Measurements from ENCODE around the gene LAMTOR1.

LAMTOR1 gene

GRCh38 chr11:72119198-72119597 lies 16.1 kb upstream of the LAMTOR1 start:
- TF ChIP-seq YY1 (IDR thresholded peaks at IDR 0.05; ENCODE audit: insufficient read depth, insufficient read length) (no peak), SUZ12 (IDR thresholded peaks at IDR 0.05; ENCODE audit: extremely low read depth, insufficient read depth, insufficient read length) (no peak), ZNF274 (IDR thresholded peaks at IDR 0.05; ENCODE audit: low read depth, low read length) (no peak)
- H3K9me3 ChIP-seq (ENCODE audit: insufficient read depth, low read length): peaks cover 6% of the 10 kb centered on the region; the same call in 1 of the 2 replicates
- no peak overlapping the region for H3K9ac ChIP-seq (ENCODE audit: insufficient read length, low read depth)
- H3K4me1 ChIP-seq (ENCODE audit: insufficient read depth, insufficient read length): no peaks in the 10 kb centered on the region
- H3K27me3 ChIP-seq (ENCODE audit: insufficient read depth, insufficient read length): no peaks in the 10 kb centered on the region
- no peak for DNase-seq (ENCODE audit: low read depth, low spot score)
- no peak overlapping the region for H3K4me3 ChIP-seq (ENCODE audit: insufficient read length, low read depth)
- H3K36me3 ChIP-seq (ENCODE audit: insufficient read depth, insufficient read length, low read length): no peaks in the 10 kb centered on the region

- H3K27me3 ChIP-seq (ENCODE audit: insufficient read depth, insufficient read length): no peaks in the 10 kb centered on the region
- no peaks in the 10 kb centered on the region for H3K9me3 ChIP-seq (ENCODE audit: insufficient read depth, low read length)
- no peak overlapping the region for H3K9ac ChIP-seq (ENCODE audit: insufficient read length, low read depth)
- DNase-seq (ENCODE audit: low read depth, low spot score): no peak
- H3K36me3 ChIP-seq (ENCODE audit: insufficient read depth, insufficient read length, low read length): peaks cover 1% of the 10 kb centered on the region
- no peak overlapping the region for H3K4me3 ChIP-seq (ENCODE audit: insufficient read length, low read depth)
- TF ChIP-seq SUZ12 (IDR thresholded peaks at IDR 0.05; ENCODE audit: extremely low read depth, insufficient read depth, insufficient read length): no peak
- no peak for TF ChIP-seq ZNF274 (IDR thresholded peaks at IDR 0.05; ENCODE audit: low read depth, low read length)
- no peak for TF ChIP-seq YY1 (IDR thresholded peaks at IDR 0.05; ENCODE audit: insufficient read depth, insufficient read length)
- H3K4me1 ChIP-seq (ENCODE audit: insufficient read depth, insufficient read length): no peaks in the 10 kb centered on the region
Measured at GRCh38 chr11:72116019-72116755, 13.1 kb upstream of the LAMTOR1 start.

- no peak for DNase-seq (ENCODE audit: low read depth, low spot score)
- no peak overlapping the region for H3K9ac ChIP-seq (ENCODE audit: insufficient read length, low read depth)
- TF ChIP-seq ZNF274 (IDR thresholded peaks at IDR 0.05; ENCODE audit: low read depth, low read length) (no peak), SUZ12 (IDR thresholded peaks at IDR 0.05; ENCODE audit: extremely low read depth, insufficient read depth, insufficient read length) (no peak)
Measured at GRCh38 chr11:72114570-72114969, 11.5 kb upstream of the LAMTOR1 start.

GRCh38 chr11:72112978-72113808 lies 10.1 kb upstream of the LAMTOR1 start:
- peaks cover 29% of the 10 kb centered on the region for H3K36me3 ChIP-seq (ENCODE audit: insufficient read depth, insufficient read length, low read length)
- H3K27me3 ChIP-seq (ENCODE audit: insufficient read depth, insufficient read length): no peaks in the 10 kb centered on the region
- H3K9me3 ChIP-seq (ENCODE audit: insufficient read depth, low read length): no peaks in the 10 kb centered on the region
- peak overlapping the region; percentile 67 for H3K4me3 ChIP-seq (ENCODE audit: insufficient read length, low read depth)
- no peaks in the 10 kb centered on the region for H3K4me1 ChIP-seq (ENCODE audit: insufficient read depth, insufficient read length)
- no peak for TF ChIP-seq SUZ12 (IDR thresholded peaks at IDR 0.05; ENCODE audit: extremely low read depth, insufficient read depth, insufficient read length)
- no peak for TF ChIP-seq YY1 (IDR thresholded peaks at IDR 0.05; ENCODE audit: insufficient read depth, insufficient read length)
- TF ChIP-seq ZNF274 (IDR thresholded peaks at IDR 0.05; ENCODE audit: low read depth, low read length): no peak
- peak overlapping the region; percentile 65 for H3K9ac ChIP-seq (ENCODE audit: insufficient read length, low read depth)
- no peak for DNase-seq (ENCODE audit: low read depth, low spot score)

More at GRCh38 chr11:72114570-72114969, 11.5 kb upstream of the LAMTOR1 start:
- Histone ChIP-seq H3K4me1 (ENCODE audit: insufficient read depth, insufficient read length) (no peaks in the 10 kb centered on the region), H3K4me3 (ENCODE audit: insufficient read length, low read depth) (no peak overlapping the region), H3K9me3 (ENCODE audit: insufficient read depth, low read length) (no peaks in the 10 kb centered on the region), H3K27me3 (ENCODE audit: insufficient read depth, insufficient read length) (no peaks in the 10 kb centered on the region), H3K36me3 (ENCODE audit: insufficient read depth, insufficient read length, low read length) (peaks cover 16% of the 10 kb centered on the region)

- H3K4me1 ChIP-seq (ENCODE audit: insufficient read depth, insufficient read length): no peaks in the 10 kb centered on the region
- H3K4me3 ChIP-seq (ENCODE audit: insufficient read length, low read depth): peak within 1 kb of the TSS; percentile 67
- no peaks in the 10 kb centered on the region for H3K27me3 ChIP-seq (ENCODE audit: insufficient read depth, insufficient read length)
- peaks cover 36% of the 10 kb centered on the region for H3K36me3 ChIP-seq (ENCODE audit: insufficient read depth, insufficient read length, low read length)
- H3K9ac ChIP-seq (ENCODE audit: insufficient read length, low read depth): peak within 1 kb of the TSS; percentile 85
- no peaks in the 10 kb centered on the region for H3K9me3 ChIP-seq (ENCODE audit: insufficient read depth, low read length)
- DNase-seq (ENCODE audit: low read depth, low spot score): peak; percentile 98
- TF ChIP-seq YY1 (IDR thresholded peaks at IDR 0.05; ENCODE audit: insufficient read depth, insufficient read length) (no peak), ZNF274 (IDR thresholded peaks at IDR 0.05; ENCODE audit: low read depth, low read length) (no peak), SUZ12 (IDR thresholded peaks at IDR 0.05; ENCODE audit: extremely low read depth, insufficient read depth, insufficient read length) (no peak)
Measured at GRCh38 chr11:72112143-72112977, 9.3 kb upstream of the LAMTOR1 start, which contains the start of gene ANAPC15. Gene ANAPC15, minus strand, starts transcription at chr11:72112695. Its CDS starts 1,419 bp downstream, at chr11:72111276.

GRCh38 chr11:72111300-72112142 lies 8.4 kb upstream of the LAMTOR1 start:
- H3K4me3 ChIP-seq (ENCODE audit: insufficient read length, low read depth): peak overlapping the region; percentile 67
- peak overlapping the region; percentile 85 for H3K9ac ChIP-seq (ENCODE audit: insufficient read length, low read depth)
- H3K36me3 ChIP-seq (ENCODE audit: insufficient read depth, insufficient read length, low read length): peaks cover 37% of the 10 kb centered on the region
- H3K4me1 ChIP-seq (ENCODE audit: insufficient read depth, insufficient read length): no peaks in the 10 kb centered on the region
- no peaks in the 10 kb centered on the region for H3K9me3 ChIP-seq (ENCODE audit: insufficient read depth, low read length)
- H3K27me3 ChIP-seq (ENCODE audit: insufficient read depth, insufficient read length): no peaks in the 10 kb centered on the region
- no peak for TF ChIP-seq YY1 (IDR thresholded peaks at IDR 0.05; ENCODE audit: insufficient read depth, insufficient read length)
- no peak for TF ChIP-seq SUZ12 (IDR thresholded peaks at IDR 0.05; ENCODE audit: extremely low read depth, insufficient read depth, insufficient read length)
- no peak for TF ChIP-seq ZNF274 (IDR thresholded peaks at IDR 0.05; ENCODE audit: low read depth, low read length)
- no peak for DNase-seq (ENCODE audit: low read depth, low spot score)
